ENCODE measurements around the gene PRRG3.

The PRRG3 gene

GRCh38 chrX:151711787-151712186 is 16.5 kb downstream of the PRRG3 start:
- no peak for DNase-seq (ENCODE audit: extremely low spot score)
- TF ChIP-seq CTBP1 (IDR thresholded peaks at IDR 0.05; ENCODE audit: borderline replicate concordance) (no peak), TARDBP (IDR thresholded peaks at IDR 0.05) (no peak), PKNOX1 (IDR thresholded peaks at IDR 0.05) (no peak), L3MBTL2 (conservative IDR thresholded peaks at IDR 0.05) (no peak), BHLHE40 (IDR thresholded peaks at IDR 0.05; ENCODE audit: borderline replicate concordance) (no peak), SUZ12 (IDR thresholded peaks at IDR 0.05) (no peak), FOXK2 (IDR thresholded peaks at IDR 0.05) (no peak), NFRKB (IDR thresholded peaks at IDR 0.05) (no peak), HDGF (IDR thresholded peaks at IDR 0.05; ENCODE audit: borderline replicate concordance) (no peak), ARNT (IDR thresholded peaks at IDR 0.05) (no peak), FOXM1 (IDR thresholded peaks at IDR 0.05; ENCODE audit: borderline replicate concordance) (no peak), ZNF384 (IDR thresholded peaks at IDR 0.05) (no peak), FOXA1 (IDR thresholded peaks at IDR 0.05) (no peak), SP1 (IDR thresholded peaks at IDR 0.05) (no peak), ELF4 (IDR thresholded peaks at IDR 0.05) (no peak), LEF1 (IDR thresholded peaks at IDR 0.05; ENCODE audit: borderline replicate concordance) (no peak)
- CTCF ChIA-PET = interaction anchor here (1.0 kb wide), 1 partner anchor 9 kb away, joined by 3 read pairs; no protein-coding TSS in a partner anchor

GRCh38 chrX:151712253-151712652 is 17.0 kb downstream of the PRRG3 start:
- TF ChIP-seq L3MBTL2 (conservative IDR thresholded peaks at IDR 0.05) = no peak
- no peak for TF ChIP-seq BHLHE40 (IDR thresholded peaks at IDR 0.05; ENCODE audit: borderline replicate concordance)
- no peak for TF ChIP-seq SUZ12 (IDR thresholded peaks at IDR 0.05)
- TF ChIP-seq HDGF (IDR thresholded peaks at IDR 0.05; ENCODE audit: borderline replicate concordance) = no peak
- TF ChIP-seq ARNT (IDR thresholded peaks at IDR 0.05) = no peak
- no peak for TF ChIP-seq TARDBP (IDR thresholded peaks at IDR 0.05)
- POLR2A ChIA-PET = no interaction called here
- no peak for DNase-seq (ENCODE audit: extremely low spot score)
- CTCF ChIA-PET = interaction anchor here (1.0 kb wide), 1 partner anchor 9 kb away, joined by 3 read pairs; no protein-coding TSS in a partner anchor

More at GRCh38 chrX:151711787-151712186, 16.5 kb downstream of the PRRG3 start:
- POLR2A ChIA-PET = no interaction called here

GRCh38 chrX:151713849-151714248 is 18.6 kb downstream of the PRRG3 start:
- CTCF ChIA-PET = no interaction called here
- peak; percentile 63 for DNase-seq (ENCODE audit: extremely low spot score)
- POLR2A ChIA-PET = no interaction called here
- no peak for TF ChIP-seq ARNT (IDR thresholded peaks at IDR 0.05)
- TF ChIP-seq FOXA1 (IDR thresholded peaks at IDR 0.05) = no peak
- no peak for TF ChIP-seq TARDBP (IDR thresholded peaks at IDR 0.05)
- TF ChIP-seq NFRKB (IDR thresholded peaks at IDR 0.05) = no peak
- no peak for TF ChIP-seq LEF1 (IDR thresholded peaks at IDR 0.05; ENCODE audit: borderline replicate concordance)
- TF ChIP-seq BHLHE40 (IDR thresholded peaks at IDR 0.05; ENCODE audit: borderline replicate concordance) = no peak
- no peak for TF ChIP-seq CTBP1 (IDR thresholded peaks at IDR 0.05; ENCODE audit: borderline replicate concordance)
- TF ChIP-seq SP1 (IDR thresholded peaks at IDR 0.05) = no peak

GRCh38 chrX:151714362-151714761 is 19.1 kb downstream of the PRRG3 start:
- ChIA-PET CTCF (interaction anchor here (0.6 kb wide), 1 partner anchor 1256 kb away, joined by 3 read pairs; no protein-coding TSS in a partner anchor), POLR2A (no interaction called here)
- TF ChIP-seq L3MBTL2 (conservative IDR thresholded peaks at IDR 0.05) (no peak), CTBP1 (IDR thresholded peaks at IDR 0.05; ENCODE audit: borderline replicate concordance) (no peak), SP1 (IDR thresholded peaks at IDR 0.05) (no peak), FOXM1 (IDR thresholded peaks at IDR 0.05; ENCODE audit: borderline replicate concordance) (no peak), ARNT (IDR thresholded peaks at IDR 0.05) (no peak), FOXA1 (IDR thresholded peaks at IDR 0.05) (no peak), FOXK2 (IDR thresholded peaks at IDR 0.05) (no peak), NFRKB (IDR thresholded peaks at IDR 0.05) (no peak), ELF4 (IDR thresholded peaks at IDR 0.05) (no peak)
- no peak for DNase-seq (ENCODE audit: extremely low spot score)

GRCh38 chrX:151715752-151716151 is 20.5 kb downstream of the PRRG3 start, which contains the start of gene FATE1:
Gene FATE1, plus strand, starts transcription at chrX:151716035. Its CDS starts 85 bp downstream, at chrX:151716120.
- CTCF ChIA-PET = interaction anchor here (0.6 kb wide), 1 partner anchor 9 kb away, joined by 3 read pairs; no protein-coding TSS in a partner anchor
- TF ChIP-seq LEF1 (IDR thresholded peaks at IDR 0.05; ENCODE audit: borderline replicate concordance) (no peak), CTBP1 (IDR thresholded peaks at IDR 0.05; ENCODE audit: borderline replicate concordance) (no peak), ARNT (IDR thresholded peaks at IDR 0.05) (no peak), L3MBTL2 (conservative IDR thresholded peaks at IDR 0.05) (no peak), ELF4 (IDR thresholded peaks at IDR 0.05) (no peak), FOXK2 (IDR thresholded peaks at IDR 0.05) (no peak), SUZ12 (IDR thresholded peaks at IDR 0.05) (no peak), FOXM1 (IDR thresholded peaks at IDR 0.05; ENCODE audit: borderline replicate concordance) (no peak), TARDBP (IDR thresholded peaks at IDR 0.05) (no peak), NFRKB (IDR thresholded peaks at IDR 0.05) (no peak), PKNOX1 (IDR thresholded peaks at IDR 0.05) (no peak), BHLHE40 (IDR thresholded peaks at IDR 0.05; ENCODE audit: borderline replicate concordance) (no peak)
- POLR2A ChIA-PET = no interaction called here
- DNase-seq (ENCODE audit: extremely low spot score) = no peak

- ChIA-PET POLR2A (no interaction called here), CTCF (interaction anchor here (0.5 kb wide), 1 partner anchor 668 kb away, joined by 3 read pairs; no protein-coding TSS in a partner anchor)
- DNase-seq (ENCODE audit: extremely low spot score) = peak; percentile 77
- TF ChIP-seq ELF4 (IDR thresholded peaks at IDR 0.05) = no peak
Observed at GRCh38 chrX:151722241-151722846, 27.1 kb downstream of the PRRG3 start.

- CTCF ChIA-PET = no interaction called here
- no peak for DNase-seq (ENCODE audit: extremely low spot score)
- POLR2A ChIA-PET = interaction anchor here (0.9 kb wide), 1 partner anchor 9 kb away, joined by 3 read pairs; no protein-coding TSS in a partner anchor
- no peak for TF ChIP-seq TARDBP (IDR thresholded peaks at IDR 0.05)
- TF ChIP-seq PKNOX1 (IDR thresholded peaks at IDR 0.05) = no peak
- TF ChIP-seq FOXK2 (IDR thresholded peaks at IDR 0.05) = no peak
- TF ChIP-seq BHLHE40 (IDR thresholded peaks at IDR 0.05; ENCODE audit: borderline replicate concordance) = no peak
- no peak for TF ChIP-seq SP1 (IDR thresholded peaks at IDR 0.05)
- no peak for TF ChIP-seq L3MBTL2 (conservative IDR thresholded peaks at IDR 0.05)
- no peak for TF ChIP-seq ELF4 (IDR thresholded peaks at IDR 0.05)
- no peak for TF ChIP-seq NFRKB (IDR thresholded peaks at IDR 0.05)
- no peak for TF ChIP-seq LEF1 (IDR thresholded peaks at IDR 0.05; ENCODE audit: borderline replicate concordance)
- no peak for TF ChIP-seq HDGF (IDR thresholded peaks at IDR 0.05; ENCODE audit: borderline replicate concordance)
- TF ChIP-seq ARNT (IDR thresholded peaks at IDR 0.05) = no peak
- TF ChIP-seq SUZ12 (IDR thresholded peaks at IDR 0.05) = no peak
- no peak for TF ChIP-seq FOXM1 (IDR thresholded peaks at IDR 0.05; ENCODE audit: borderline replicate concordance)
- TF ChIP-seq ZNF384 (IDR thresholded peaks at IDR 0.05) = no peak
- no peak for TF ChIP-seq FOXA1 (IDR thresholded peaks at IDR 0.05)
- TF ChIP-seq CTBP1 (IDR thresholded peaks at IDR 0.05; ENCODE audit: borderline replicate concordance) = no peak
Observed at GRCh38 chrX:151723156-151723760, 28.0 kb downstream of the PRRG3 start.
